Measurements from ENCODE around the gene CAMK2N1.
A peak's percentile ranks its signal among the peaks of the same experiment; 100 is the strongest.

CAMK2N1 gene

GRCh38 chr1:20479840-20480239 is 6.2 kb downstream of the CAMK2N1 start:
- DNase-seq: no peak

GRCh38 chr1:20478057-20478635 is 7.9 kb downstream of the CAMK2N1 start:
- DNase-seq: no peak

GRCh38 chr1:20477348-20478056 is 8.5 kb downstream of the CAMK2N1 start:
- peak in 18 of 58 donors; percentile 10 to 52 (median 26) for DNase-seq

- peak in 40 of 58 donors; percentile 17 to 83 (median 44) for DNase-seq
Measured at GRCh38 chr1:20476265-20477038, 9.6 kb downstream of the CAMK2N1 start.

GRCh38 chr1:20474996-20475395 is 11.0 kb downstream of the CAMK2N1 start:
- DNase-seq: no peak

GRCh38 chr1:20474333-20474975 is 11.6 kb downstream of the CAMK2N1 start:
- DNase-seq: no peak

GRCh38 chr1:20473894-20474293 is 12.1 kb downstream of the CAMK2N1 start:
- DNase-seq: no peak

GRCh38 chr1:20472860-20473711 is 12.9 kb downstream of the CAMK2N1 start:
- DNase-seq: peak in 37 of 58 donors; percentile 10 to 76 (median 45)

GRCh38 chr1:20472121-20472520 is 13.9 kb downstream of the CAMK2N1 start:
- no peak for DNase-seq

GRCh38 chr1:20470194-20470593 is 15.8 kb downstream of the CAMK2N1 start:
- DNase-seq: peak in 20 of 58 donors; percentile 13 to 74 (median 33)

GRCh38 chr1:20469406-20470076 is 16.5 kb downstream of the CAMK2N1 start:
- no peak for DNase-seq

GRCh38 chr1:20466273-20466672 is 19.7 kb downstream of the CAMK2N1 start:
- no peak for DNase-seq

GRCh38 chr1:20465187-20465586 is 20.8 kb downstream of the CAMK2N1 start:
- no peak for DNase-seq

- no peak for DNase-seq
Measured at GRCh38 chr1:20463502-20463901, 22.5 kb downstream of the CAMK2N1 start.

- DNase-seq: peak in 45 of 58 donors; percentile 14 to 83 (median 48)
Measured at GRCh38 chr1:20462397-20462796, 23.6 kb downstream of the CAMK2N1 start.

- DNase-seq: no peak
Measured at GRCh38 chr1:20458717-20459116, 27.3 kb downstream of the CAMK2N1 start.

- DNase-seq: no peak
Measured at GRCh38 chr1:20454004-20454403, 32.0 kb downstream of the CAMK2N1 start.

- DNase-seq: no peak
Measured at GRCh38 chr1:20449735-20450311, 36.2 kb downstream of the CAMK2N1 start.

GRCh38 chr1:20448671-20449071 is 37.3 kb downstream of the CAMK2N1 start:
- DNase-seq: peak in 38 of 58 donors; percentile 23 to 85 (median 50)

GRCh38 chr1:20447794-20448193 is 38.2 kb downstream of the CAMK2N1 start:
- no peak for DNase-seq
